Chondrocyte (in vitro differentiated cells): ENCODE results near the gene CPED1. TPM values are rescaled to one million over a fixed set of nuclear protein-coding genes. Genes with fewer than 3 reads are reported as not detected.
A peak's percentile ranks its signal among the peaks of the same experiment; 100 is the strongest.

ENCODE experiments used
- DNase-seq: peaks from one replicate; pipeline ENCODE4 v3.0.0; 2021; ENCODE audit warnings: mixed read lengths, low spot score
- H3K27ac Mint-ChIP-seq: one replicate; pipeline ENCODE4 v1.8.0; 2021; ENCODE audit warnings: mild to moderate bottlenecking, moderate library complexity, mixed read lengths; ENCODE audit not compliant: unreplicated experiment
- H3K27me3 Mint-ChIP-seq: 2 replicates; pipeline ENCODE4 v1.8.0; 2021; ENCODE audit warnings: low read depth, mixed read lengths
- H3K36me3 Mint-ChIP-seq: 2 replicates; pipeline ENCODE4 v1.8.0; 2021; ENCODE audit warnings: low read depth, mixed read lengths
- H3K4me1 Mint-ChIP-seq: 2 replicates; pipeline ENCODE4 v1.8.0; 2021; ENCODE audit warnings: low read depth, mild to moderate bottlenecking, mixed read lengths
- H3K4me3 Mint-ChIP-seq: one replicate; pipeline ENCODE4 v1.8.0; 2021; ENCODE audit warnings: mild to moderate bottlenecking, moderate library complexity, mixed read lengths; ENCODE audit not compliant: unreplicated experiment
- H3K9me3 Mint-ChIP-seq: 2 replicates; pipeline ENCODE4 v1.8.0; 2021; ENCODE audit warnings: low read depth, mixed read lengths
- CTCF ChIP-seq: fragments of 200-600 bp; sonication (generic); IDR thresholded peaks from 2 replicates; pipeline ENCODE4 v1.5.0; 2021; ENCODE audit warnings: antibody characterized with exemption, mild to moderate bottlenecking, moderate library complexity
- total RNA-seq: library from RNA; stranded (reverse); gene quantifications from 3 replicates; pipeline ENCODE4 v1.2.1, GENCODE V29; 2021

Gene CPED1
- total RNA-seq, 1 donor from 2014 or later: 2.8 TPM

GRCh38 chr7:121126801-121127534, 138.5 kb downstream of the CPED1 start:
- Mint-ChIP-seq H3K27ac (no peak overlapping the region), H3K4me3 (no peak overlapping the region), H3K27me3 (no peaks in the 10 kb centered on the region), H3K9me3 (no peaks in the 10 kb centered on the region), H3K36me3 (no peaks in the 10 kb centered on the region), H3K4me1 (no peaks in the 10 kb centered on the region)
- TF ChIP-seq CTCF: peak; percentile 92
- no peak for DNase-seq

GRCh38 chr7:121132940-121133339, 144.4 kb downstream of the CPED1 start:
- Mint-ChIP-seq H3K4me1 (no peaks in the 10 kb centered on the region), H3K27ac (no peak overlapping the region), H3K27me3 (no peaks in the 10 kb centered on the region), H3K9me3 (no peaks in the 10 kb centered on the region), H3K4me3 (no peak overlapping the region), H3K36me3 (peaks cover 2% of the 10 kb centered on the region)
- DNase-seq: no peak
- no peak for TF ChIP-seq CTCF

- Mint-ChIP-seq H3K4me1 (no peaks in the 10 kb centered on the region), H3K4me3 (no peak overlapping the region), H3K36me3 (peaks cover 2% of the 10 kb centered on the region), H3K27ac (no peak overlapping the region), H3K9me3 (no peaks in the 10 kb centered on the region), H3K27me3 (no peaks in the 10 kb centered on the region)
- DNase-seq: no peak
- TF ChIP-seq CTCF: no peak
These were observed 144.9 kb downstream of the CPED1 start for GRCh38 chr7:121133444-121133843.

GRCh38 chr7:121137580-121137979, 149.1 kb downstream of the CPED1 start:
- Mint-ChIP-seq H3K4me1 (no peaks in the 10 kb centered on the region), H3K27ac (no peak overlapping the region), H3K27me3 (no peaks in the 10 kb centered on the region), H3K36me3 (peaks cover 2% of the 10 kb centered on the region), H3K9me3 (no peaks in the 10 kb centered on the region), H3K4me3 (no peak overlapping the region)
- DNase-seq: no peak
- no peak for TF ChIP-seq CTCF

GRCh38 chr7:121138262-121138933, 149.9 kb downstream of the CPED1 start:
- H3K36me3 Mint-ChIP-seq: peaks cover 2% of the 10 kb centered on the region
- no peak overlapping the region for H3K4me3 Mint-ChIP-seq
- no peak for TF ChIP-seq CTCF
- no peaks in the 10 kb centered on the region for H3K27me3 Mint-ChIP-seq
- H3K4me1 Mint-ChIP-seq: no peaks in the 10 kb centered on the region
- DNase-seq: no peak
- H3K27ac Mint-ChIP-seq: no peak overlapping the region
- no peaks in the 10 kb centered on the region for H3K9me3 Mint-ChIP-seq
